ENCODE results near the gene ACTMAP. TPM values are rescaled to one million over a fixed set of nuclear protein-coding genes. Genes with fewer than 3 reads are reported as not detected.

Gene ACTMAP
- total RNA-seq, 2 experiments from 2014 or later, result 5.0 to 54.8 TPM

DNA sequence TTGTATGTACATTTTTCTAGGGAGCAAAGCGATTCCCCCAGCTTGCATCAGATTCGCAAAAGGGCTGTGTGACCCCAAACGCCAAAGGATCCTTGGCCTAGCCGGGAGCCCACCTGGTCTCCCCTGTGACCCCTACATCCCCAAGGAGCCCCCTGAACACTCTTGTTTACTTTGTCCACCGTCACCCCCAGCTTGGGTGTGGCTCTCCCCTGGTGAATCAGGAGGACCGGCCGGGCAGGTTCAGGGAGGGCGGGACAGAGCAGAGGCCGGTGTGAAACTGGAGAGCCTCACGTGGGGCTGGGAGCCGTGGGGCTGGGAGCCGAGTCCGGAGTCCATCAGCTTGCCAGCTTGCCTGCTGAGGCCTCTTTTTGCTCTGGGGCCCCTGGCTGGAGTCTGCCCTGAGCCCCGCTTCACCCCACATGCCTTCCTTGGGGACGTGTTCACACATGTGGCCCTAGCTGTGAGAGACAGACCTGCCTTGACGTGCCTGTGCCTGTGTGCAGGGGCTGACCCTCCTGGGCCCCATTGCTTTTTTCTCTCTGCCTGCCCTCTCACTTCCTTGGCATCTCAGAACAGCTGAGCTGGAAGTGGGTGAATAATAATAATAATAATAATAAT lies 31.4 kb downstream of the ACTMAP start:
- Histone ChIP-seq H3K79me2 (ENCODE audit: insufficient read depth, low read depth, low read length) (peaks cover 25% of the 10 kb centered on the region), H3K4me2 (ENCODE audit: low read length) (peak overlapping the region; percentile 99), H3K9me2 (ENCODE audit: insufficient read depth, low read length) (no peaks in the 10 kb centered on the region), H4K20me1 (ENCODE audit: insufficient read depth, low read length) (no peaks in the 10 kb centered on the region), H3K27ac (ENCODE audit: low read depth, low read length, poor library complexity, severe bottlenecking) (peak overlapping the region; percentile 46), H3K36me3 (ENCODE audit: insufficient read depth, low read length) (no peaks in the 10 kb centered on the region), H3K4me1 (ENCODE audit: insufficient read depth, low read length, poor library complexity, severe bottlenecking) (peaks cover 36% of the 10 kb centered on the region), H3K9me3 (ENCODE audit: low read length) (no peaks in the 10 kb centered on the region), H3K4me3 (ENCODE audit: low read depth, low read length, poor library complexity, severe bottlenecking) (peak overlapping the region; percentile 70), H2AFZ (ENCODE audit: low read length) (peak overlapping the region; percentile 78)
- CTCF ChIA-PET (ENCODE audit: unreplicated experiment), result no interaction called here
- DNase-seq (ENCODE audit: low spot score), result peak; percentile 38
- intact Hi-C loops (cut with micrococcal nuclease; ENCODE audit: unreplicated experiment), result no loop called here
- POLR2A ChIA-PET, result interaction anchor here (1.1 kb wide), 1 partner anchor 31 kb away, joined by 3 read pairs; the partner anchor contains the start of gene ACTMAP
- TF ChIP-seq CTCF (conservative IDR thresholded peaks at IDR 0.05; ENCODE audit: low read length) (no peak), EZH2phosphoT487 (IDR thresholded peaks at IDR 0.05; ENCODE audit: borderline replicate concordance, low read depth, low read length) (no peak)
- BruUV-seq (replicated peaks), result no TSS peak

DNA sequence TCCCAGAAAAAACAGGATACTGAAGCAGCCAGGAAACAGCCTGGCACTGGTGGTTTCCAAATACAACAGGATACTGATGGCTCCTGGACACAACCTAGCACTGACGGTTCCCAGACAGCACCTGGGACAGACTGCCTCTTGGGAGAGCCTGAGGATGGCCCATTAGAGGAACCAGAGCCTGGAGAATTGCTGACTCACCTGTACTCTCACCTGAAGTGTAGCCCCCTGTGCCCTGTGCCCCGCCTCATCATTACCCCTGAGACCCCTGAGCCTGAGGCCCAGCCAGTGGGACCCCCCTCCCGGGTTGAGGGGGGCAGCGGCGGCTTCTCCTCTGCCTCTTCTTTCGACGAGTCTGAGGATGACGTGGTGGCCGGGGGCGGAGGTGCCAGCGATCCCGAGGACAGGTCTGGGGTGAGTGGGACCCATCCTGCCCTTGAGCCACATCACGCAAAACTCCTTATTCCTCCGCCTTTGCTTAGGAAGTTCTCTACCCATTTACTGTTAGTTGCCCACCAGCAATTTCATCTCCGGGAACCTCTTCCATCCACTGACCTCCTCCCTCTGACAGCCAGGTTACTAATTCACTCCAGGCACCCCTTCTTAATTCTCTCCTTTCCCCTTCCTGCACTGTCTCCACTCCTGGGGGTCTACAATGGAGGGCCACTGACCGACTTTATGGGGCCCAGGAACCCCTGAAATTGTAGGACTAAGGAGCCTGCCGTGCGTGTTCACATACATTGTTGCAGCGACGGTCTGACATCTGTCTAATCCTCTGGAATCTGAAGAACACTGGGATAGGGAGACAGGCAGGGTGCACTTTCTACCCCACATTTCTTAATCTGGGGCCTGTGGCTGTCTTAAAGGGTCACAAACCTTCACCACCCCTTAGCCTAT lies 32.1 kb downstream of the ACTMAP start:
- Histone ChIP-seq H2AFZ (ENCODE audit: low read length) (peak overlapping the region; percentile 78), H3K79me2 (ENCODE audit: insufficient read depth, low read depth, low read length) (peaks cover 25% of the 10 kb centered on the region), H3K9me3 (ENCODE audit: low read length) (no peaks in the 10 kb centered on the region), H3K4me1 (ENCODE audit: insufficient read depth, low read length, poor library complexity, severe bottlenecking) (peaks cover 37% of the 10 kb centered on the region), H3K36me3 (ENCODE audit: insufficient read depth, low read length) (no peaks in the 10 kb centered on the region), H3K4me2 (ENCODE audit: low read length) (peak overlapping the region; percentile 99), H3K27ac (ENCODE audit: low read depth, low read length, poor library complexity, severe bottlenecking) (peak overlapping the region; percentile 46), H3K9me2 (ENCODE audit: insufficient read depth, low read length) (no peaks in the 10 kb centered on the region), H4K20me1 (ENCODE audit: insufficient read depth, low read length) (no peaks in the 10 kb centered on the region), H3K4me3 (ENCODE audit: low read depth, low read length, poor library complexity, severe bottlenecking) (peak overlapping the region; percentile 70)
- TSS peak; percentile 66 for BruUV-seq (replicated peaks)
- peak; percentile 28 for DNase-seq (ENCODE audit: low spot score)
- ChIA-PET POLR2A (interaction anchor here (0.6 to 1.1 kb wide), 2 partner anchors 32 to 62 kb away, joined by 3 read pairs; partner anchors contain the start of gene ACTMAP), CTCF (ENCODE audit: unreplicated experiment) (interaction anchor here (0.6 kb wide), 1 partner anchor 26 kb away, joined by 3 read pairs; no protein-coding TSS in a partner anchor)
- TF ChIP-seq CTCF (conservative IDR thresholded peaks at IDR 0.05; ENCODE audit: low read length) (no peak), EZH2phosphoT487 (IDR thresholded peaks at IDR 0.05; ENCODE audit: borderline replicate concordance, low read depth, low read length) (no peak)
- intact Hi-C loops (cut with micrococcal nuclease; ENCODE audit: unreplicated experiment), result loop anchor here (2.0 kb wide), 1 partner anchor 81 kb away; the partner anchor contains the start of gene EGLN2

All from OCI-LY7 (cell line).